ENCODE results near the gene DNAJB6. TPM values are rescaled to one million over a fixed set of nuclear protein-coding genes. Genes with fewer than 3 reads are reported as not detected.
"Not testable (repeated sequence)": the region's sequence is repeated elsewhere in the genome, so short reads cannot be mapped to it uniquely, and the experiment has no call there.

DNAJB6 gene
- total RNA-seq, 1 experiment from 2014 or later = 178 TPM

DNA sequence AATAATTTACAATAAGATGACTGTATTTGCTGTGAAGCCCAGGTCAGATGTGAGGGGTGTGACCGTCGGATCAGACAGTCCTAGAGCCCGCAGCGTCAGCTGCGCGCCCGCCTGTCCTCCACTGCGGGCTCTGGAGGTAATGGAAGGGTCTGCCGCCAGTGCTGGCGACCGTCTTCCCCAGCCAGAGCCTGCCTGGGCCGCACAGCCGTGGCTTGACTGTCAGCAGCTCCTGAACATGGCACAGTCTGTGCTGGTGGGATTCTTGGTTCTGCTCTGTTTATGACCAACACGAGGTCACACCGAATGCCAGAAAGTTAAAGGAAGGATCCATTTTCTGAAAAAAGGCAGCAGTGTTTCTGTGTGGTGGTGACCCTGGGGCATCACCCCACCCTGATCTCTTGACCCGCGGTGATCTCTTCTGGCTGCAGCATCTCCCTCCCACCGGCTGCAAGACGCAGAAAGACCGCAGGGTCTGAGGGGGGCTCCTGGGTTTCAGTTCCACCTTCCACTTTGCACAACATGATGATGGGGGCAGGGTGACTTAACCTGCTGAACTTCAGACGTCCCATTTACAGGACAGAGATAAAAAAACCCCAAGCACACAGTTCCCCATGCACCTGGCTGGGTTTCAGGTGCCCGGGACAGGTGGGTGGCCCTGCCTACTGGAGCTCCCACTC lies 103.7 kb downstream of the DNAJB6 start:
- H3K36me3 ChIP-seq = no peaks in the 10 kb centered on the region
- H3K9me3 ChIP-seq (replicated peaks) = no peaks in the 10 kb centered on the region
- H3K4me1 ChIP-seq (replicated peaks) = no peaks in the 10 kb centered on the region
- H3K27me3 ChIP-seq (replicated peaks) = no peaks in the 10 kb centered on the region
- DNase-seq (ENCODE audit: low read depth in 1 of 2, low spot score in 2 of 2) = peak in 1 of 2 experiments; percentile 39
- no peak overlapping the region for H3K4me3 ChIP-seq
- H3K27ac ChIP-seq = no peak overlapping the region

DNA sequence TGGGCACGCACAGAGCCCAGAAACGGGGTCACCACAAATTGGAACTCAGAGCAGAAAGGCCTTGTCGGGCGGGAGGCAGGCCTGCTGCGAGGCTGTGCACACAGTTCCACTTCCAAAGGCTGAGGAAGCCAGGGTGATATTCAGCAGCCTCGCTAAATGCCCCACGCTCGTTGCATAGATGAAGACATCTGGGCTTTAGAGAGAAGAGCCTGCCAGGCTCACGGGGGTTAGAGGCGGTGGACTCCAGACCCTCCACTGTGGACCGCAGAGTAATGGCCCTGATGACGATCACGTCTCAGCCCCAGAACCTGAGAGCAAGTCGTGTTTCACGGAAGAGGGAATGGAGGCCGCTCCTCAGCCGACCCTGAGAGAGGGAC lies 104.2 kb downstream of the DNAJB6 start:
- Histone ChIP-seq H3K27ac (no peak overlapping the region), H3K36me3 (no peaks in the 10 kb centered on the region), H3K4me1 (replicated peaks) (no peaks in the 10 kb centered on the region), H3K27me3 (replicated peaks) (no peaks in the 10 kb centered on the region), H3K4me3 (no peak overlapping the region), H3K9me3 (replicated peaks) (no peaks in the 10 kb centered on the region)
- DNase-seq (ENCODE audit: low read depth in 1 of 2, low spot score in 2 of 2) = peak in 1 of 2 experiments; percentile 37

DNA sequence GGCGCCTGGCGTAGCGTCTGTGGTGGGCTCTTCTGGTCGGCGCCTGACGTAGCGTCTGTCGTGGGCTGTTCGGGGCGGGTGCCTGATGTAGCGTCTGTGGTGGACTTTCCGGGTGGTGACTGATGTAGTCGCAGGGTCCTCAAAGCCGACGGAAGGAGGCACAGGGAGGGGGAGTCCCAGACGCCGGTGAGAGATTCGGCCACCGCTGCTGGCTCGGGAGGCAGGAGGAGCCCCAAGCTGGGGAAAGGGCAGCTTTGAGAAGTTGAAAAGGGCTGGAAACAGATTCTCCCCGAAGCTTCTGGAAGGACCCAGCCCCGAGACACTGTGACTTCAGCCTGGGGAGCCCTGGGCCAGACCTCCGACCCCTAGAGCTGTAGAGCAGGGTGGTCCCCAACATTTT lies 105.7 kb downstream of the DNAJB6 start:
- H3K27ac ChIP-seq = no peak overlapping the region
- peak in 1 of 2 experiments; percentile 26 for DNase-seq (ENCODE audit: low read depth in 1 of 2, low spot score in 2 of 2)
- H3K36me3 ChIP-seq = no peaks in the 10 kb centered on the region
- H3K4me3 ChIP-seq = no peak overlapping the region
- H3K9me3 ChIP-seq (replicated peaks) = no peaks in the 10 kb centered on the region
- no peaks in the 10 kb centered on the region for H3K27me3 ChIP-seq (replicated peaks)
- H3K4me1 ChIP-seq (replicated peaks) = no peaks in the 10 kb centered on the region

DNA sequence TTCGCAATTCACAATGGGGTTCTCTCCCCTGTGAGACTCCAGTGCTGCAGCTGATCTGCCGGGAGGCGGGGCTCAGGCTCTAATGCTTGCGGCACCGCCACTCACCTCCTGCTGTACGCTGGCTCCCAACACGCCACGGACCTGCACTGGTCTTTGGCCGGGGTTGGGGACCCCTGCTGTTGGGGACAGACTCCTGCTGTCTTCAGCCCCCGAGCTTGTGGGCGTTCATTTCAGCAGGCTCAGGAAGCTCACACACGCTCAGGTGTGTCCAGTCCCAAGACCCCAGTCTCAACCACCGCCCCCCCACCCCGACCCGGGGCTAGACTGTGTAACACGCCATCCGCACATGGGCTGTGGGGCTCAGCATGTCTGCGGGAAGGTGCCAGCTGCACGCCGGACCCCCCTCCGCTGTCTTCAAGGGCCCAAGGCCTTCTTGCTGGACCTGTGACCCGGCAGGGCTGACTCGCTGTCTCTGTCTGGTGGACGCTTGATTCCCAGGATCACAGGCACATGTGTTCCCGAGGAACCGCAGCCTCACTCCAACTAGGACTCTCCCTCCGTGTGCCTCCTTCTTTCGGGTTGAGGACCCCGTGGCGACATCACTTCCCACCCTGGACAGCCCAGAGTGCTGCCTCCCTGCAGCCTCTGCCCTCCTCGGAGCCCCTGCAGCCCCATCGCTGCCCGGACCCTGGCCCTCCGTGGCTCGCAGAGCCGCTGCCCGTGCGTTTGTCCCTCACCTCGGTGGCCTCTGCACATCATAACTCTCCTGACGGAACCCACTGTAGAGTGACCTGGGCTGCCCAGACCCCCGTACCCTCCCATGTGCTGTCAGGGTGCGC lies 106.4 kb downstream of the DNAJB6 start:
- DNase-seq (ENCODE audit: low read depth in 1 of 2, low spot score in 2 of 2) = peak in 1 of 2 experiments; percentile 44
- no peaks in the 10 kb centered on the region for H3K36me3 ChIP-seq
- H3K4me1 ChIP-seq (replicated peaks) = no peaks in the 10 kb centered on the region
- H3K9me3 ChIP-seq (replicated peaks) = no peaks in the 10 kb centered on the region
- no peak overlapping the region for H3K4me3 ChIP-seq
- H3K27ac ChIP-seq = no peak overlapping the region
- no peaks in the 10 kb centered on the region for H3K27me3 ChIP-seq (replicated peaks)

DNA sequence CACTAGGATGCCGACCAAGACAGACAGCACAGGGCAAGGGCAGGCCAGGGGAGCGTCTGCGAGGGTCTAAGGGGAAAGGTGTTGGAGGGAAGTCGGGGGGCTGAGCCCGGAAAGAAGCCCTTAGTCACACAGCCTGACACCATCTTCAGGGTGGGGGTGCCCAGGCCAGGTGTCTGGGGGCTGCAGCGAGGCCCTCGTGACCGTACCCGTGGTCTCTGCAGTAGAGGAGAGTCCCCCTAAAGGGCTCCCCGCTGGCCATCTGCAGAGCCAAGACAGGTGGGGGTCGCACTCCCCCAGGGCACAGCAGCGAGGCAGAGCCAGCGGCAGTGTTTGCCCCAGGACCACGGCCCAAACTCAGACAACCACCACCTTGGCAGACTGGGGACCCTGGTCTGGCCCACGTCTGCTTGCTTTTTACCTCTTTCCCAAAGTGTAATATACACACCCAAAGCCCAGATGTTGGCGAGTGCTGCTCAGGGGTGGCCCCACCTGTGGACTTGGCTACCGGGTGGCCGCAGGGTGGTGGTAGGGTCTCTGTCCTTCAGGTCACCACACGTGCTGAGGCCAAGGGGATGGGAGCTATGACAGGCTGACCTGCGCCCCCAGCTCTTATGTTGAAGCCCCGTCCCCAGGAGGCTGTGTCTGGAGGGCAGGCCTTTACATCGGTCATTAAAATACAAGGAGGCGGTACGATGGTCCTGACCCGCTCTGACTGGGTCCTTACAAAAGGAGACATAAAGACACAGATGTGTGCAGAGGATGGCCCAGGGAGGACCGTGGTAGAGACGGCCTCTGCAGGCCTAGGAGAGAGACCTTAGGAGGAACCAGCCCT lies 107.4 kb downstream of the DNAJB6 start:
- Histone ChIP-seq H3K9me3 (replicated peaks) (no peaks in the 10 kb centered on the region), H3K36me3 (no peaks in the 10 kb centered on the region), H3K27me3 (replicated peaks) (no peaks in the 10 kb centered on the region), H3K4me3 (no peak overlapping the region), H3K4me1 (replicated peaks) (no peaks in the 10 kb centered on the region), H3K27ac (no peak overlapping the region)
- peak in 1 of 2 experiments; percentile 32 for DNase-seq (ENCODE audit: low read depth in 1 of 2, low spot score in 2 of 2)

DNA sequence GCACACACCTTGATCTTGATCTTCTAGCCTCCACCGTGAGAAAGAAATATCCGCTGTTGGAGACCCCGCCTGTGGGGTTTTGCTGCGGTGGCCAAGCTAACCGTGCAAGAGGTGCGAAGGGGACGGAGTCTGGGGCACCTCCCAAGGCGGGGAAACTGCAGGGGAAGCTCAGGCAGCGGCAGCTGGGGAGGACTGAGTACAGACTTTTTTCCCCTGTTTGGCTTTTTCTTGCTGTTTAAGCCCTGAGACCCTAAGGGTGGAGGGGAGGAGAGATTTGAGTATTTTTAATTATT lies 108.0 kb downstream of the DNAJB6 start:
- Histone ChIP-seq H3K27me3 (replicated peaks) (no peaks in the 10 kb centered on the region), H3K4me3 (no peak overlapping the region), H3K36me3 (no peaks in the 10 kb centered on the region), H3K4me1 (replicated peaks) (no peaks in the 10 kb centered on the region), H3K9me3 (replicated peaks) (no peaks in the 10 kb centered on the region), H3K27ac (no peak overlapping the region)
- peak in 1 of 2 experiments; percentile 22 for DNase-seq (ENCODE audit: low read depth in 1 of 2, low spot score in 2 of 2)

DNA sequence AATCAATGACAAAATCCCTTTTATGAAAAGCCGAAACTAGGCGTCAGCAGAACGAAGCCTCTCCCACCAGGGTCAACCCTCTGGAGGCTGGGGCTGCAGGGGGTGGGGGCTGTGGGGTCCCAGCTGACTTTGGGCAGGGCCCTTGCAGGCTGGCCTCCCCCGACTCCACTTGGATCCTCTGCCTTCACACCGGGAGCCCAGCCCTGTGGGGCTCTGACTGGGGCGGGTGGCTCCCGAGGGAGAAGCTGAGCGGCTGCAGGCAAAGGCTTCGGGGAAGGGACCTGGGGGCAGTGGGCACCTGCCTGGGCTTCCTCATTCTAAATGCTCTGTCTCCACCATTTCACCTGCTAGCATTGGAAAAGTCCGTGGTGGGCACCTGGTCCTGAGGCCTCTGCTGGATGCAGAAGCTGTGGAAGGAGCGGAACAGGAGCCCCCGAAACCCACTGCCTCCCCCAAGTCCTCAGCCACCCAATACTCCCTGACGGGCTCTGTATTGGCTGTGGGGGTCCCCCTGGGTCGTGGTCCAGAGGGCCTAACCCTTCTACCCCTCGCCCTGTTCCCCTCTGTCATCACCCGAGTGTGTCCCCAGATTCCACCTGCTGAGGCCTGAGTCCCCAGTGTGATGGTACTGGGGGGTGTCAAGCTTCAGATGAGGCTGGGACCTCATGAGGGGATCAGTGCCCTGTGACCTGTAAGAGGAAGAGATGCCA lies 108.6 kb downstream of the DNAJB6 start:
- DNase-seq (ENCODE audit: low read depth in 1 of 2, low spot score in 2 of 2) = peak in 1 of 2 experiments; percentile 32
- no peak overlapping the region for H3K27ac ChIP-seq
- H3K36me3 ChIP-seq = no peaks in the 10 kb centered on the region
- no peaks in the 10 kb centered on the region for H3K27me3 ChIP-seq (replicated peaks)
- no peaks in the 10 kb centered on the region for H3K4me1 ChIP-seq (replicated peaks)
- H3K4me3 ChIP-seq = no peak overlapping the region
- no peaks in the 10 kb centered on the region for H3K9me3 ChIP-seq (replicated peaks)

DNA sequence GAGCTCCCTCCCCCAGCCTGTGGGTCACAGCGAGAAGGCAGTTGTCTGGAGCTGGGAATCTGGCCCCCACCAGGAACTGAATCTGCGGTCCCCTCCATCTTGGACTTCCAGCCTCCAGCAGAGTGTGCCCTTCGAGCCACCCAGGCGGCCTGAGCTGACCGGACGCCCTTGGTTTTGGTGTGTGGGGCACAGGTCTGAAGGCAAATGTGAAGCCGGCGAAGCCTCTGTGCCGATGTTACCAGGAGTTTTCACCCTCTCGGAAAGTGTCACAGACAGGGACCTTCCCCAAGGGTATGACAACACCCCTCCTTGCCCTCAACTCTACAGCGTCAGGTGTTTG lies 109.1 kb downstream of the DNAJB6 start:
- H3K4me1 ChIP-seq (replicated peaks) = no peaks in the 10 kb centered on the region
- H3K36me3 ChIP-seq = no peaks in the 10 kb centered on the region
- H3K4me3 ChIP-seq = no peak overlapping the region
- H3K27me3 ChIP-seq (replicated peaks) = no peaks in the 10 kb centered on the region
- DNase-seq (ENCODE audit: low read depth in 1 of 2, low spot score in 2 of 2) = no peak
- no peaks in the 10 kb centered on the region for H3K9me3 ChIP-seq (replicated peaks)
- no peak overlapping the region for H3K27ac ChIP-seq

DNA sequence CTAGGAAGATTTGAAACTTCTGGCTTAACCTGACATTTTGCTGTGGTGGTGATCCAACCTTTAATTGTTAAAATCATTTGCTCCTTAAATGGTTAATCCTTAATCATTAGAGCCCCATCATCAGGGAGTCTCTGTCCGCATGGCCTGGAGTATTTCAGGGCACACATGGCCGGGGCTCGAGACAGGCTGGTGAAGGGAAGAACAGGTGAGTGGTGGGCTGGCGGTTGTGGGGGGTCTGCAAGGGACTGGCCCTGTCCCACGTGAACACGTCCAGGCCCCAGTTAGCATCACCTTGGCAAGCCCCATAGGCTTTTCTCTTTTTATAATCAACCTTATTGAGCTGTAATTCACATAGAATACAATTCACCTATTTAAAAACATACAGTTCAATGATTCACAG lies 109.5 kb downstream of the DNAJB6 start:
- H3K4me3 ChIP-seq = no peak overlapping the region
- H3K4me1 ChIP-seq (replicated peaks) = no peaks in the 10 kb centered on the region
- no peaks in the 10 kb centered on the region for H3K27me3 ChIP-seq (replicated peaks)

DNA sequence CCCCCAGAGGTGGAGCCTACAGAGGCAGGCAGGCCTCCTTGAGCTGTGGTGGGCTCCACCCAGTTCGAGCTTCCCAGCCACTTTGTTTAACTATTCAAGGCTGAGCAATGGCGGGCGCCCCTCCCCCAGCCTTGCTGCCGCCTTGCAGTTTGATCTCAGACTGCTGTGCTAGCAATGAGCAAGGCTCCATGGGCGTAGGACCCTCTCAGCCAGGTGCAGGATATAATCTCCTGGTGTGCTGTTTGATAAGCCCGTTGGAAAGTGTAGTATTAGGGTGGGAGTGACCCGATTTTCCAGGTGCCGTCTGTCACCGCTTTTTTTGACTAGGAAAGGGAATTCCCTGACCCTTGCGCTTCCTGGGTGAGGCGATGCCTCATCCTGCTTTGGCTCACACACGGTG lies 117.2 kb downstream of the DNAJB6 start:
- DNase-seq (ENCODE audit: low read depth in 1 of 2, low spot score in 2 of 2) = peak in 1 of 2 experiments; percentile 22
- H3K27ac ChIP-seq; H3K9me3 ChIP-seq (replicated peaks); H3K27me3 ChIP-seq (replicated peaks); H3K4me1 ChIP-seq (replicated peaks); H3K36me3 ChIP-seq; H3K4me3 ChIP-seq: not testable (repeated sequence)

More for the DNA sequence above, 109.5 kb downstream of the DNAJB6 start:
- DNase-seq (ENCODE audit: low read depth in 1 of 2, low spot score in 2 of 2) = peak in 1 of 2 experiments; percentile 27
- H3K27ac ChIP-seq = no peak overlapping the region
- no peaks in the 10 kb centered on the region for H3K9me3 ChIP-seq (replicated peaks)
- no peaks in the 10 kb centered on the region for H3K36me3 ChIP-seq

DNA sequence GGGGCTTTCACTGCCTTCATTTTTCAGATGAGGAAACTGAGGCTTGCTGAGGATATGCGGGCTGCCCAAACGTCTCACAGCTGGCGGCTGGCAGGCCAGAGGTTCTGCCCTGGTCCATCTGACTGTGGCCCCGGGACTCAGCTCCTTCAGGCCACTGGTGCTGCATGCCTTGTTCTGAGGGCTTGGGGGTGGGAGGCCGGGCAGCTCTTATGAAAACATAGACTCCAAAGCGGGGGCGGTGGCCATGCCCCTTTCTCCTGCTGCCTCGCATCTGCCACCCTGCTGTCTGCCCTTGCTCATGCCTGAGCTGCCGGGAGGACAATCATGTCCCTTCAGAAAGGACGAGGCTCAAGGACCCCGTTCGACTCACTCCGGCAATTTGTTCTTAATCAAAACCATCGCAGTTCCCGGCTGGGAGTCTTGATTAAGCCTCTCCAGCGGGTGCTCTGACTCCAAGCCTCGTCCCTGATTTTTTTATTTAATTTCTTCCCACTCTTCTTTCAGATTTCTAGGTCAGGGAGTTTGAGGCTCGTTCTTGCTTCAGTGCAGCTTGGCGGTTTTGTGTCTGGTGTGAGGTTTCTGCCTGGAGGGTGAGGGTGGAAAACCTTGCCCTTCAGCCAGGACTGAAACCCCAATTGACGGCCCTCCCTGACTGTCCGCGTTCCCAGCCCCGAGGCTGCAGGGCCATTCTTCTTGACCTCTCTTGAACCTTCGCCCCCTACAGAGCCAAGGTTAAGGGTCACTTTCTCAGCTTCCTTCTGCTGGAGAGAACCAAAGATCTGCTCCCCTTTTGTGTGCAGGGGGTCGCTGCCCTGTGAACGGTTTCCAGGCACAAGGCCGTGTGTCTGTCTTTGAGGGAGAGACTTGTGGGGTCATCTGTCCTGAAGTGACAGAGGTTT lies 120.8 kb downstream of the DNAJB6 start:
- Histone ChIP-seq H3K27ac (no peak overlapping the region), H3K4me1 (replicated peaks) (no peaks in the 10 kb centered on the region), H3K36me3 (no peaks in the 10 kb centered on the region), H3K4me3 (no peak overlapping the region), H3K9me3 (replicated peaks) (no peaks in the 10 kb centered on the region), H3K27me3 (replicated peaks) (0 out of 2 replicates have a peak, but pooled peaks cover 6% of the 10 kb centered on the region)
- peak in 1 of 2 experiments; percentile 35 for DNase-seq (ENCODE audit: low read depth in 1 of 2, low spot score in 2 of 2)

DNA sequence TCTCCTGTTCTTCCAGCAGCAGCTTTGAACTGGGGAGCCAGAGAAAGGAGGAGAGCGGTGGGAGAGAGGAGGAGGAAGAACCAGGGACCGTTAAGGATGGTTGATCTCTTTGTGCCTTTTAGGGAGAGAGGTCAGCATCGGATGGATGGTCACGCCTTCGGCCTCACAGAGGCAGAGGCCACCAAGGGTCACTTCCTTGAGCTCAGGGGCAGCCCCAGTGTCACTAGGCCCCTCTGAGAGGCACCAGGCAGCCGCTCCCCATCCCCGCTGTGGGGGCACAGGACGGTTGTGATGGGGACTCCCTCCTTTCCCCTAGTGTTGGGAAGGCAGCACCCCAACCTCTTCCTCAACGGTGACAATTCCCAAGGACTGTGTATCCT lies 121.4 kb downstream of the DNAJB6 start:
- no peaks in the 10 kb centered on the region for H3K4me1 ChIP-seq (replicated peaks)
- peak in 1 of 2 experiments; percentile 33 for DNase-seq (ENCODE audit: low read depth in 1 of 2, low spot score in 2 of 2)
- H3K4me3 ChIP-seq = no peak overlapping the region
- no peaks in the 10 kb centered on the region for H3K36me3 ChIP-seq
- H3K27me3 ChIP-seq (replicated peaks) = 0 out of 2 replicates have a peak, but pooled peaks cover 6% of the 10 kb centered on the region
- no peaks in the 10 kb centered on the region for H3K9me3 ChIP-seq (replicated peaks)
- no peak overlapping the region for H3K27ac ChIP-seq

DNA sequence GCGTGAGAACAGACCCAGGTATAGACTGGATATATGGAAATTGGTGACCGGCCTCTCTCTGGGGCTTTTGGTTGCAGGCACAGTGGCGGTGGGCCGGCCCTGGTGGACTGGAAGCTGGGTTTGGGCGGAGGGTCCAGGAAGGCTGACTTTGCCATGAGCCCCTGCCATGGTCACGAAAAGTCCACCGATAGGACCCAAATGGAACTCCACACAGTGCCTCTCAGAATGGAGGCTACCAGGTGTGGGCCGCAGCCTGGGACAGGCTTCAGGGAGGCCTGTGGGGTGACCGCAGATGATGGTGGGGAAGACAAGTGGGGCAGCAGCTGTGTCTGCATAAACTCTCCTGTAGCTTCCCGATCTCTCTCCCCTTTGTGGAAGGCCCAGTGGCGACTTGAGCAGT lies 123.2 kb downstream of the DNAJB6 start:
- H3K9me3 ChIP-seq (replicated peaks) = no peaks in the 10 kb centered on the region
- H3K27me3 ChIP-seq (replicated peaks) = 0 out of 2 replicates have a peak, but pooled peaks cover 8% of the 10 kb centered on the region
- no peak overlapping the region for H3K27ac ChIP-seq
- H3K36me3 ChIP-seq = no peaks in the 10 kb centered on the region
- H3K4me1 ChIP-seq (replicated peaks) = no peaks in the 10 kb centered on the region
- peak in 1 of 2 experiments; percentile 37 for DNase-seq (ENCODE audit: low read depth in 1 of 2, low spot score in 2 of 2)
- no peak overlapping the region for H3K4me3 ChIP-seq
